ENCODE data around the gene RFXANK.
A peak's percentile ranks its signal among the peaks of the same experiment; 100 is the strongest.
"Not testable (repeated sequence)": the region's sequence is repeated elsewhere in the genome, so short reads cannot be mapped to it uniquely, and the experiment has no call there.

The RFXANK gene

GRCh38 chr19:19214892-19215291, 22.8 kb downstream of the RFXANK start:
- DNase-seq (ENCODE audit: extremely low spot score), result peak; percentile 74
- ChIA-PET CTCF (no interaction called here), POLR2A (no interaction called here)
- TF ChIP-seq FOXA1 (IDR thresholded peaks at IDR 0.05), result no peak
- TF ChIP-seq TARDBP (IDR thresholded peaks at IDR 0.05), result no peak
- no peak for TF ChIP-seq ARNT (IDR thresholded peaks at IDR 0.05)
- TF ChIP-seq SP1 (IDR thresholded peaks at IDR 0.05), result no peak
- no peak for TF ChIP-seq ELF4 (IDR thresholded peaks at IDR 0.05)
- no peak for TF ChIP-seq LEF1 (IDR thresholded peaks at IDR 0.05; ENCODE audit: borderline replicate concordance)
- no peak for TF ChIP-seq NFRKB (IDR thresholded peaks at IDR 0.05)
- TF ChIP-seq BHLHE40 (IDR thresholded peaks at IDR 0.05; ENCODE audit: borderline replicate concordance), result no peak
- no peak for TF ChIP-seq HDGF (IDR thresholded peaks at IDR 0.05; ENCODE audit: borderline replicate concordance)
- TF ChIP-seq, protein P1, sequence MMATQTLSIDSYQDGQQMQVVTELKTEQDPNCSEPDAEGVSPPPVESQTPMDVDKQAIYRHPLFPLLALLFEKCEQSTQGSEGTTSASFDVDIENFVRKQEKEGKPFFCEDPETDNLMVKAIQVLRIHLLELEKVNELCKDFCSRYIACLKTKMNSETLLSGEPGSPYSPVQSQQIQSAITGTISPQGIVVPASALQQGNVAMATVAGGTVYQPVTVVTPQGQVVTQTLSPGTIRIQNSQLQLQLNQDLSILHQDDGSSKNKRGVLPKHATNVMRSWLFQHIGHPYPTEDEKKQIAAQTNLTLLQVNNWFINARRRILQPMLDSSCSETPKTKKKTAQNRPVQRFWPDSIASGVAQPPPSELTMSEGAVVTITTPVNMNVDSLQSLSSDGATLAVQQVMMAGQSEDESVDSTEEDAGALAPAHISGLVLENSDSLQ (IDR thresholded peaks at IDR 0.05), result no peak
- TF ChIP-seq FOXK2 (IDR thresholded peaks at IDR 0.05), result no peak
- no peak for TF ChIP-seq CTBP1 (IDR thresholded peaks at IDR 0.05; ENCODE audit: borderline replicate concordance)
- no peak for TF ChIP-seq SUZ12 (IDR thresholded peaks at IDR 0.05)
- TF ChIP-seq ZNF384 (IDR thresholded peaks at IDR 0.05), result no peak
- TF ChIP-seq L3MBTL2 (conservative IDR thresholded peaks at IDR 0.05), result no peak
- TF ChIP-seq FOXM1 (IDR thresholded peaks at IDR 0.05; ENCODE audit: borderline replicate concordance), result no peak

DNA sequence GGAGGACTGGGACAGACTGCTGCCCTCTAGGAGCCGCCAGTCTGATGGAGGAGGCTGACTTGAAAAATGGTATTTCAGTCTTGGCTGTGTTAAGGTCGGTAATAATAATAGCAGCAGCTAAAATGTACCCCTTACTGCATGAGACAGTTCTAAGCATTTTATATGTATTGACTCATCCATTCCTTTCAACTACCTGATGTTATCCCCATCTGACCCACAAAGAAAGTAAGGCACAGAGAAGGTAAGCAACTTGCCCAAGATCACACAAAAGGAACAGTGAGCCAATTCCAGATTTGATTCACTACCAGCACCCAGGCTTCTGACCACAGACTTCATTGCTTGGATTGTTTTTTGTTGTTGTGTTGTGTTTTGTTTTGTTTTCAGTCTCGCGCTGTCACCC, 23.7 kb downstream of the RFXANK start:
- ChIA-PET POLR2A (no interaction called here), CTCF (no interaction called here)
- TF ChIP-seq CTBP1 (IDR thresholded peaks at IDR 0.05; ENCODE audit: borderline replicate concordance), result no peak
- TF ChIP-seq BHLHE40 (IDR thresholded peaks at IDR 0.05; ENCODE audit: borderline replicate concordance), result no peak
- no peak for TF ChIP-seq FOXK2 (IDR thresholded peaks at IDR 0.05)
- TF ChIP-seq ZNF384 (IDR thresholded peaks at IDR 0.05), result no peak
- no peak for TF ChIP-seq NFRKB (IDR thresholded peaks at IDR 0.05)
- TF ChIP-seq L3MBTL2 (conservative IDR thresholded peaks at IDR 0.05), result no peak
- TF ChIP-seq LEF1 (IDR thresholded peaks at IDR 0.05; ENCODE audit: borderline replicate concordance), result no peak
- TF ChIP-seq FOXA1 (IDR thresholded peaks at IDR 0.05), result no peak
- TF ChIP-seq FOXM1 (IDR thresholded peaks at IDR 0.05; ENCODE audit: borderline replicate concordance), result no peak
- TF ChIP-seq SUZ12 (IDR thresholded peaks at IDR 0.05), result no peak
- TF ChIP-seq TARDBP (IDR thresholded peaks at IDR 0.05), result no peak
- TF ChIP-seq ELF4 (IDR thresholded peaks at IDR 0.05), result no peak
- TF ChIP-seq, protein P1 (IDR thresholded peaks at IDR 0.05), result no peak
- TF ChIP-seq HDGF (IDR thresholded peaks at IDR 0.05; ENCODE audit: borderline replicate concordance), result no peak
- no peak for TF ChIP-seq ARNT (IDR thresholded peaks at IDR 0.05)
- TF ChIP-seq SP1 (IDR thresholded peaks at IDR 0.05), result no peak
- no peak for DNase-seq (ENCODE audit: extremely low spot score)

DNA sequence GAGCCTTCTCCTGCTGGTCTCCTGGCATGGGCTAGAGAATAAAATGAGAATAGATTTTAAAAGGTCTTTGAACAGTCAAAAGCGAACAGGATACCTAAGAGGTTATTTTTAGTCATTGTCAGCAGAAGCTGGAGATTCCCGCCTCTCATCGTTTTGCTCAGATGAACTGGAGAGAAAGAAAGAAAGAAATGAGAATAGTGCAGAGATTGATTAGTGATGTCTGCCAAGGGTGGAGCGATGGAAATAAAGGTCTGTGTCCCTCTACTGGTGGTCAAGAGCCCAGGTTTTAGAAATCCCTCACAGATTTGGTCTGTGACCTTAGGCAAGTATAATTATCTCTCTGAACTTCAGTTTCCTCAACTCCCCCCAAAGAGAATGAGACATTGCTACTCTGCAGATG, 25.0 kb downstream of the RFXANK start:
- no peak for TF ChIP-seq CTBP1 (IDR thresholded peaks at IDR 0.05; ENCODE audit: borderline replicate concordance)
- no peak for TF ChIP-seq ARNT (IDR thresholded peaks at IDR 0.05)
- TF ChIP-seq ELF4 (IDR thresholded peaks at IDR 0.05), result no peak
- TF ChIP-seq L3MBTL2 (conservative IDR thresholded peaks at IDR 0.05), result no peak
- TF ChIP-seq HDGF (IDR thresholded peaks at IDR 0.05; ENCODE audit: borderline replicate concordance), result no peak
- no peak for TF ChIP-seq SP1 (IDR thresholded peaks at IDR 0.05)
- TF ChIP-seq BHLHE40 (IDR thresholded peaks at IDR 0.05; ENCODE audit: borderline replicate concordance), result no peak
- no peak for TF ChIP-seq FOXA1 (IDR thresholded peaks at IDR 0.05)
- ChIA-PET CTCF (interaction anchor here (0.6 kb wide), 1 partner anchor 13 kb away, joined by 9 read pairs; no protein-coding TSS in a partner anchor), POLR2A (interaction anchor here (1.3 kb wide), 1 partner anchor 14 kb away, joined by 4 read pairs; the partner anchor contains the start of gene NR2C2AP)
- DNase-seq (ENCODE audit: extremely low spot score), result no peak

DNA sequence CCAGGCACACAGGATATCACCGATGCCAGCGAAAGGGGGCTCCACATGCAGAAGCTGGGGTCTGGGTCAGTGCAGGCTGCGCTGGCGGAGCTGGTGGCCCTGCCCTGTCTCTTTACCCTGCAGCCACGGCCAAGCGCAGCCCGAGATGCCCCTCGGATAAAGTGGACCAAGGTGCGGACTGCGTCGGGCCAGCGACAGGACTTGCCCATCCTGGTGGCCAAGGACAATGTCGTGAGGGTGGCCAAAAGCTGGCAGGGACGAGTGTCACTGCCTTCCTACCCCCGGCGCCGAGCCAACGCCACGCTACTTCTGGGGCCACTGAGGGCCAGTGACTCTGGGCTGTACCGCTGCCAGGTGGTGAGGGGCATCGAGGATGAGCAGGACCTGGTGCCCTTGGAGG, 26.9 kb downstream of the RFXANK start:
- TF ChIP-seq ELF4 (IDR thresholded peaks at IDR 0.05), result no peak
- TF ChIP-seq L3MBTL2 (conservative IDR thresholded peaks at IDR 0.05), result no peak
- no peak for TF ChIP-seq CTBP1 (IDR thresholded peaks at IDR 0.05; ENCODE audit: borderline replicate concordance)
- TF ChIP-seq NFRKB (IDR thresholded peaks at IDR 0.05), result no peak
- no peak for TF ChIP-seq ZNF384 (IDR thresholded peaks at IDR 0.05)
- no peak for TF ChIP-seq SUZ12 (IDR thresholded peaks at IDR 0.05)
- TF ChIP-seq FOXK2 (IDR thresholded peaks at IDR 0.05), result no peak
- TF ChIP-seq BHLHE40 (IDR thresholded peaks at IDR 0.05; ENCODE audit: borderline replicate concordance), result no peak
- no peak for TF ChIP-seq TARDBP (IDR thresholded peaks at IDR 0.05)
- no peak for TF ChIP-seq HDGF (IDR thresholded peaks at IDR 0.05; ENCODE audit: borderline replicate concordance)
- no peak for TF ChIP-seq FOXM1 (IDR thresholded peaks at IDR 0.05; ENCODE audit: borderline replicate concordance)
- no peak for TF ChIP-seq ARNT (IDR thresholded peaks at IDR 0.05)
- no peak for TF ChIP-seq LEF1 (IDR thresholded peaks at IDR 0.05; ENCODE audit: borderline replicate concordance)
- TF ChIP-seq SP1 (IDR thresholded peaks at IDR 0.05), result no peak
- TF ChIP-seq FOXA1 (IDR thresholded peaks at IDR 0.05), result no peak
- TF ChIP-seq, protein P1 (IDR thresholded peaks at IDR 0.05), result no peak
- CTCF ChIA-PET, result no interaction called here
- POLR2A ChIA-PET, result interaction anchor here (0.9 to 1.4 kb wide), 2 partner anchors 16 to 27 kb away, joined by 3 read pairs; partner anchors contain the start of genes BORCS8, NR2C2AP and RFXANK
- DNase-seq (ENCODE audit: extremely low spot score), result no peak

DNA sequence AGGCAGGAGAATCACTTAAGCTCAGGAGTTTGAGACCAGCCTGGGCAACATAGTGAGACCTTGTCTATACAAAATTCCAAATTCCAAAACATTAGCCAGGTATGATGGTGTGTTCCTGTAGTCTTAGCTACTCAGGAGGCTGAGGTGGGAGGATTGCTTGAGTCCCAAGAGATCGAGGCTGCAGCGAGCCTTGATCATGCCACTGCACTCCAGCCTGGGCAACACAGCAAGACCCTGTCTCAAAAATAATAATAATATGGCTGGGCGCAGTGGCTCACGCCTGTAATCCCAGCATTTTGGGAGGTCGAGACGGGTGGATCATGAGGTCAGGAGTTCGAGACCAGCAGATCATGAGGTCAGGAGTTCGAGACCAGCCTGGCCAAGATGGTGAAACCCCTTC, 28.9 kb downstream of the RFXANK start:
- DNase-seq (ENCODE audit: extremely low spot score), result not testable (repeated sequence)
- CTCF ChIA-PET, result interaction anchor here (1.0 kb wide), 1 partner anchor 31 kb away, joined by 3 read pairs; no protein-coding TSS in a partner anchor
- POLR2A ChIA-PET, result interaction anchor here (1.1 kb wide), 1 partner anchor 29 kb away, joined by 3 read pairs; the partner anchor contains the start of genes BORCS8 and RFXANK

GRCh38 chr19:19223060-19223459, 31.0 kb downstream of the RFXANK start:
- no peak for DNase-seq (ENCODE audit: extremely low spot score)
- TF ChIP-seq NFRKB (IDR thresholded peaks at IDR 0.05) (no peak), FOXM1 (IDR thresholded peaks at IDR 0.05; ENCODE audit: borderline replicate concordance) (no peak), FOXK2 (IDR thresholded peaks at IDR 0.05) (no peak), HDGF (IDR thresholded peaks at IDR 0.05; ENCODE audit: borderline replicate concordance) (no peak), ARNT (IDR thresholded peaks at IDR 0.05) (no peak), SP1 (IDR thresholded peaks at IDR 0.05) (no peak), ZNF384 (IDR thresholded peaks at IDR 0.05) (no peak), LEF1 (IDR thresholded peaks at IDR 0.05; ENCODE audit: borderline replicate concordance) (no peak), SUZ12 (IDR thresholded peaks at IDR 0.05) (no peak), L3MBTL2 (conservative IDR thresholded peaks at IDR 0.05) (no peak), TARDBP (IDR thresholded peaks at IDR 0.05) (no peak)
- TF ChIP-seq, protein P1 (IDR thresholded peaks at IDR 0.05), result no peak
- ChIA-PET POLR2A (no interaction called here), CTCF (no interaction called here)
